PC-9 (cell line): ENCODE measurements around the gene CDADC1.

ENCODE experiments used
- CTCF ChIP-seq: fragments of 200-600 bp; sonication (generic); conservative IDR thresholded peaks from 2 replicates; pipeline ENCODE4 v1.6.1; 2017; ENCODE audit warnings: mixed run types, antibody characterized with exemption, mild to moderate bottlenecking, moderate library complexity
- EZH2 ChIP-seq: fragments of 200-600 bp; sonication (generic); IDR thresholded peaks from 2 replicates; pipeline ENCODE4 v1.8.0; 2017; ENCODE audit warnings: antibody characterized with exemption, low read depth

GRCh38 chr13:49300276-49300675 is 52.6 kb downstream of the CDADC1 start:
- TF ChIP-seq EZH2: no peak
- TF ChIP-seq CTCF: no peak
